WTC11 (cell line): ENCODE results near the gene ANKRD13A. TPM values are rescaled to one million over a fixed set of nuclear protein-coding genes. Genes with fewer than 3 reads are reported as not detected.

Source experiments
- ATAC-seq: fragments of 200-7000 bp; cut with Tn5 transposase; 2 replicates; pipeline ENCODE4 v1.10.0; 2021; ENCODE audit warnings: mild to moderate bottlenecking, moderate library complexity
- CTCF ChIA-PET: fragments of 300-600 bp; sonication (Branson Sonifier 250); formaldehyde crosslinking; loops from one replicate; lab custom pipeline; 2021; ENCODE audit warnings: antibody characterized with exemption; lab: Charles Lee
- POLR2A ChIA-PET: fragments of 350-600 bp; sonication (Branson Sonifier 250); formaldehyde crosslinking; loops from one replicate; lab custom pipeline; 2021; ENCODE audit warnings: antibody characterized with exemption; lab: Charles Lee
- DNase-seq: peaks from one replicate; pipeline ENCODE4 v3.0.0; 2021; ENCODE audit warnings: low spot score
- H3K27ac Mint-ChIP-seq: 2 replicates; pipeline ENCODE4 v1.8.0; 2021; ENCODE audit warnings: mixed read lengths
- H3K27me3 Mint-ChIP-seq: 2 replicates; pipeline ENCODE4 v1.8.0; 2021; ENCODE audit warnings: low read depth, mild to moderate bottlenecking, moderate library complexity, mixed read lengths
- H3K36me3 Mint-ChIP-seq: 2 replicates; pipeline ENCODE4 v1.8.0; 2021; ENCODE audit warnings: mixed read lengths
- H3K4me1 Mint-ChIP-seq: 2 replicates; pipeline ENCODE4 v1.8.0; 2022; ENCODE audit warnings: mixed read lengths
- H3K4me3 Mint-ChIP-seq: 2 replicates; pipeline ENCODE4 v1.8.0; 2021; ENCODE audit warnings: mild to moderate bottlenecking, moderate library complexity, mixed read lengths
- H3K9me3 Mint-ChIP-seq: 2 replicates; pipeline ENCODE4 v1.8.0; 2021; ENCODE audit warnings: mixed read lengths
- AFF4 ChIP-seq: sonication (generic); formaldehyde crosslinking; IDR thresholded peaks from 2 replicates; pipeline ENCODE4 v1.8.1; 2023; ENCODE audit warnings: mild to moderate bottlenecking, missing genetic modification reagents, borderline replicate concordance
- CTCF ChIP-seq: fragments of 200-600 bp; IDR thresholded peaks from 2 replicates; pipeline ENCODE4 v1.8.0; 2022; ENCODE audit warnings: antibody characterized with exemption
- E2F4 ChIP-seq: sonication (generic); formaldehyde crosslinking; IDR thresholded peaks from 2 replicates; pipeline ENCODE4 v1.8.1; 2022; ENCODE audit warnings: low read depth, mild to moderate bottlenecking, moderate library complexity, missing genetic modification reagents, borderline replicate concordance
- ESRRA ChIP-seq: sonication (generic); formaldehyde crosslinking; IDR thresholded peaks from 2 replicates; pipeline ENCODE4 v1.8.1; 2022; ENCODE audit warnings: mild to moderate bottlenecking, missing genetic modification reagents, borderline replicate concordance
- FOXK1 ChIP-seq: sonication (generic); formaldehyde crosslinking; IDR thresholded peaks from 2 replicates; pipeline ENCODE4 v1.8.0; 2022; ENCODE audit warnings: mild to moderate bottlenecking, moderate library complexity, missing genetic modification reagents
- GTF2I ChIP-seq: fragments of 250-450 bp; sonication (Bioruptor Pico); conservative IDR thresholded peaks from 2 replicates; pipeline ENCODE4 v1.4.0; 2021; ENCODE audit warnings: mild to moderate bottlenecking
- HMGXB4 ChIP-seq: sonication (generic); formaldehyde crosslinking; IDR thresholded peaks from 2 replicates; pipeline ENCODE4 v1.8.1; 2023; ENCODE audit warnings: mild to moderate bottlenecking, moderate library complexity, missing genetic modification reagents
- IRF2 ChIP-seq: sonication (generic); formaldehyde crosslinking; IDR thresholded peaks from 2 replicates; pipeline ENCODE4 v1.8.0; 2022; ENCODE audit warnings: low read depth, missing genetic modification reagents, borderline replicate concordance
- MYBL2 ChIP-seq: sonication (generic); formaldehyde crosslinking; IDR thresholded peaks from 2 replicates; pipeline ENCODE4 v1.8.1; 2023; ENCODE audit warnings: mild to moderate bottlenecking, moderate library complexity, missing genetic modification reagents
- NFYB ChIP-seq: sonication (generic); formaldehyde crosslinking; conservative IDR thresholded peaks from 2 replicates; pipeline ENCODE4 v1.8.0; 2022; ENCODE audit warnings: low read depth, missing genetic modification reagents
- OVOL2 ChIP-seq: fragments of 250-450 bp; sonication (Bioruptor Pico); IDR thresholded peaks from 2 replicates; pipeline ENCODE4 v1.9.0; 2021; ENCODE audit warnings: mild to moderate bottlenecking, borderline replicate concordance
- PRRX2 ChIP-seq: fragments of 250-450 bp; sonication (Bioruptor Pico); IDR thresholded peaks from 2 replicates; pipeline ENCODE4 v1.8.0; 2021; ENCODE audit warnings: mild to moderate bottlenecking
- RELA ChIP-seq: sonication (generic); formaldehyde crosslinking; IDR thresholded peaks from 2 replicates; pipeline ENCODE4 v1.8.1; 2022; ENCODE audit warnings: missing genetic modification reagents, mild to moderate bottlenecking, borderline replicate concordance
- RORB ChIP-seq: fragments of 250-450 bp; sonication (Bioruptor Pico); IDR thresholded peaks from 2 replicates; pipeline ENCODE4 v1.9.0; 2021; ENCODE audit warnings: mild to moderate bottlenecking
- SMAD4 ChIP-seq: sonication (generic); formaldehyde crosslinking; IDR thresholded peaks from 2 replicates; pipeline ENCODE4 v1.8.0; 2022; ENCODE audit warnings: mild to moderate bottlenecking, missing genetic modification reagents
- ZBTB21 ChIP-seq: sonication (generic); formaldehyde crosslinking; IDR thresholded peaks from 2 replicates; pipeline ENCODE4 v1.8.1; 2023; ENCODE audit warnings: mild to moderate bottlenecking, missing genetic modification reagents, borderline replicate concordance
- ZNF138 ChIP-seq: sonication (generic); formaldehyde crosslinking; conservative IDR thresholded peaks from 2 replicates; pipeline ENCODE4 v1.8.1; 2022; ENCODE audit warnings: mild to moderate bottlenecking, moderate library complexity, missing genetic modification reagents
- ZNF317 ChIP-seq: sonication (generic); formaldehyde crosslinking; IDR thresholded peaks from 2 replicates; pipeline ENCODE4 v1.8.1; 2023; ENCODE audit warnings: low read depth, mild to moderate bottlenecking, moderate library complexity, missing genetic modification reagents, borderline replicate concordance
- ZNF396 ChIP-seq: fragments of 250-450 bp; sonication (Bioruptor Pico); IDR thresholded peaks from 2 replicates; pipeline ENCODE4 v1.8.0; 2021; ENCODE audit warnings: mild to moderate bottlenecking, moderate library complexity, borderline replicate concordance
- ZNF423 ChIP-seq: fragments of 250-450 bp; sonication (Bioruptor Pico); IDR thresholded peaks from 2 replicates; pipeline ENCODE4 v2.1.2; 2022; ENCODE audit warnings: mild to moderate bottlenecking, moderate library complexity
- total RNA-seq: library from RNA; stranded (reverse); gene quantifications from 3 replicates; pipeline ENCODE4 v1.2.3, GENCODE V29; 2021
- TF ChIP-seq, protein P1 (sequence below): fragments of 250-450 bp; sonication (Bioruptor Pico); IDR thresholded peaks from 2 replicates; pipeline ENCODE4 v1.9.0; 2021; ENCODE audit warnings: mild to moderate bottlenecking
- TF ChIP-seq, protein P2 (sequence below): sonication (generic); formaldehyde crosslinking; IDR thresholded peaks from 2 replicates; pipeline ENCODE4 v1.8.0; 2023; ENCODE audit warnings: missing genetic modification reagents
- TF ChIP-seq, protein P3 (sequence below): fragments of 250-450 bp; sonication (Bioruptor Pico); IDR thresholded peaks from 2 replicates; pipeline ENCODE4 v1.9.0; 2021; ENCODE audit warnings: mild to moderate bottlenecking

Gene ANKRD13A
- total RNA-seq, 1 experiment from 2014 or later: 22.4 TPM

DNA sequence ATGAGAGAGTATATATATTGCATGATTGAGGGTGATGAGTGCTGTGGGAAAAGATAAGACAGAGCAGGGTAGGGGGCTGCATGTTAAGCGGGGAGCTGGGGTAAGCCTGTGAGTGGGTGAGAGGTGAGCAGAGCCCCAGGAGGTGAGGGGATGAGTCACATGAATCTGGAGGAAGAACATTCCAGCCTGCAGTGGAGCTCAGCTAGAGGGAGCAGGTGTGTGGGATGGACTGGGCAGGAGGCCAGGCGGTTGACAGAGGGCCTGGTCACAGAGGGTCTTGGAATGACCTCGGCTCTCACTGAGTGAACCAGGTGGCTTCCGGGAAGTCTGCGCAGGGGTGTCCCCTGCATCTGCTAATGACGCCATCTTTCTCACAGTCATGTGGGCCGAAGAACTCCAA, 47.5 kb upstream of the ANKRD13A start:
- ATAC-seq (peak; percentile 48), DNase-seq (no peak)
- CTCF ChIA-PET: no interaction called here
- peak overlapping the region; percentile 57; the same call in 1 of the 2 replicates for H3K27ac Mint-ChIP-seq
- H3K4me1 Mint-ChIP-seq: peaks cover 6% of the 10 kb centered on the region
- POLR2A ChIA-PET: no interaction called here
- H3K27me3 Mint-ChIP-seq: no peaks in the 10 kb centered on the region
- H3K4me3 Mint-ChIP-seq: no peak overlapping the region
- no peaks in the 10 kb centered on the region for H3K9me3 Mint-ChIP-seq
- H3K36me3 Mint-ChIP-seq: peaks cover 36% of the 10 kb centered on the region
- no peak for TF ChIP-seq ZNF317 (CRISPR knock-in tag)
- no peak for TF ChIP-seq IRF2
- TF ChIP-seq PRRX2: no peak
- no peak for TF ChIP-seq ZNF423 (CRISPR knock-in tag)
- no peak for TF ChIP-seq AFF4 (CRISPR knock-in tag)
- TF ChIP-seq MYBL2 (CRISPR knock-in tag): no peak
- TF ChIP-seq CTCF: no peak
- TF ChIP-seq RORB (CRISPR knock-in tag): no peak
- TF ChIP-seq RELA (CRISPR knock-in tag): no peak
- TF ChIP-seq, protein P1, sequence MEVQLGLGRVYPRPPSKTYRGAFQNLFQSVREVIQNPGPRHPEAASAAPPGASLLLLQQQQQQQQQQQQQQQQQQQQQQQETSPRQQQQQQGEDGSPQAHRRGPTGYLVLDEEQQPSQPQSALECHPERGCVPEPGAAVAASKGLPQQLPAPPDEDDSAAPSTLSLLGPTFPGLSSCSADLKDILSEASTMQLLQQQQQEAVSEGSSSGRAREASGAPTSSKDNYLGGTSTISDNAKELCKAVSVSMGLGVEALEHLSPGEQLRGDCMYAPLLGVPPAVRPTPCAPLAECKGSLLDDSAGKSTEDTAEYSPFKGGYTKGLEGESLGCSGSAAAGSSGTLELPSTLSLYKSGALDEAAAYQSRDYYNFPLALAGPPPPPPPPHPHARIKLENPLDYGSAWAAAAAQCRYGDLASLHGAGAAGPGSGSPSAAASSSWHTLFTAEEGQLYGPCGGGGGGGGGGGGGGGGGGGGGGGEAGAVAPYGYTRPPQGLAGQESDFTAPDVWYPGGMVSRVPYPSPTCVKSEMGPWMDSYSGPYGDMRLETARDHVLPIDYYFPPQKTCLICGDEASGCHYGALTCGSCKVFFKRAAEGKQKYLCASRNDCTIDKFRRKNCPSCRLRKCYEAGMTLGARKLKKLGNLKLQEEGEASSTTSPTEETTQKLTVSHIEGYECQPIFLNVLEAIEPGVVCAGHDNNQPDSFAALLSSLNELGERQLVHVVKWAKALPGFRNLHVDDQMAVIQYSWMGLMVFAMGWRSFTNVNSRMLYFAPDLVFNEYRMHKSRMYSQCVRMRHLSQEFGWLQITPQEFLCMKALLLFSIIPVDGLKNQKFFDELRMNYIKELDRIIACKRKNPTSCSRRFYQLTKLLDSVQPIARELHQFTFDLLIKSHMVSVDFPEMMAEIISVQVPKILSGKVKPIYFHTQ (CRISPR knock-in tag): no peak
- no peak for TF ChIP-seq GTF2I (CRISPR knock-in tag)
- no peak for TF ChIP-seq ZNF396 (CRISPR knock-in tag)
- no peak for TF ChIP-seq E2F4 (CRISPR knock-in tag)
- no peak for TF ChIP-seq FOXK1 (CRISPR knock-in tag)
- TF ChIP-seq SMAD4 (CRISPR knock-in tag): no peak
- no peak for TF ChIP-seq OVOL2

- ATAC-seq (no peak), DNase-seq (no peak)
- ChIA-PET POLR2A (no interaction called here), CTCF (no interaction called here)
- Mint-ChIP-seq H3K36me3 (peaks cover 38% of the 10 kb centered on the region), H3K27ac (no peak overlapping the region), H3K4me1 (peaks cover under 1% of the 10 kb centered on the region), H3K4me3 (no peak overlapping the region), H3K27me3 (no peaks in the 10 kb centered on the region), H3K9me3 (no peaks in the 10 kb centered on the region)
- TF ChIP-seq GTF2I (CRISPR knock-in tag): no peak
- TF ChIP-seq NFYB (CRISPR knock-in tag): no peak
- TF ChIP-seq, protein P2, sequence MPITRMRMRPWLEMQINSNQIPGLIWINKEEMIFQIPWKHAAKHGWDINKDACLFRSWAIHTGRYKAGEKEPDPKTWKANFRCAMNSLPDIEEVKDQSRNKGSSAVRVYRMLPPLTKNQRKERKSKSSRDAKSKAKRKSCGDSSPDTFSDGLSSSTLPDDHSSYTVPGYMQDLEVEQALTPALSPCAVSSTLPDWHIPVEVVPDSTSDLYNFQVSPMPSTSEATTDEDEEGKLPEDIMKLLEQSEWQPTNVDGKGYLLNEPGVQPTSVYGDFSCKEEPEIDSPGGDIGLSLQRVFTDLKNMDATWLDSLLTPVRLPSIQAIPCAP (CRISPR knock-in tag): no peak
- TF ChIP-seq HMGXB4: no peak
- no peak for TF ChIP-seq ZBTB21 (CRISPR knock-in tag)
- TF ChIP-seq ZNF138 (CRISPR knock-in tag): no peak
- TF ChIP-seq, protein P3, sequence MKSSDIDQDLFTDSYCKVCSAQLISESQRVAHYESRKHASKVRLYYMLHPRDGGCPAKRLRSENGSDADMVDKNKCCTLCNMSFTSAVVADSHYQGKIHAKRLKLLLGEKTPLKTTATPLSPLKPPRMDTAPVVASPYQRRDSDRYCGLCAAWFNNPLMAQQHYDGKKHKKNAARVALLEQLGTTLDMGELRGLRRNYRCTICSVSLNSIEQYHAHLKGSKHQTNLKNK (CRISPR knock-in tag): no peak
- no peak for TF ChIP-seq SMAD4 (CRISPR knock-in tag)
- no peak for TF ChIP-seq ESRRA
- no peak for TF ChIP-seq RORB (CRISPR knock-in tag)
- TF ChIP-seq FOXK1 (CRISPR knock-in tag): no peak
Measured at GRCh38 chr12:109952160-109952858, 46.9 kb upstream of the ANKRD13A start.
